ENCODE data around the gene CTNNA2. TPM values are rescaled to one million over a fixed set of nuclear protein-coding genes. Genes with fewer than 3 reads are reported as not detected.

CTNNA2 gene
- total and polyA plus RNA-seq, 5 donors = 0.08 to 0.42 (median 0.11) TPM; not detected in 1

- no peak for ATAC-seq
Observed at GRCh38 chr2:79649531-79649930, 136.7 kb downstream of the CTNNA2 start.

DNA sequence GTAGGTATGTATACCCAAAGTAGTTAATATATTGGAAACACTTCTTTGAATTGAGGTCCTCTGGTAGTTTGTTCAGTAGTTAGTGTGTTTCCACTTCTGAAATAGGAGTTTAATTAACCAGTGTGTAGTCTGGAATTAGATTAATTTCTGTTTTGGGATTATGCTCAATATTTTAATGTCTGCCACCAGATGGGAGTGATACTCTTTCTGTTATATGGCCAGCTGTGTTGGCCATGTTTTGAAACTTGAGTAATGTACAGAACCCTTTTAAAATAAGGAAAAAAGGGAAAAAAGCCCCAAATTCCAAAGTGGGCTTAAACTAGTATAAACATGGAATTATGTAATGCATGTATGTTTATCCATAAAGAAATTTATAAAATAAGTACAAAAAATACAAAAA lies 147.7 kb downstream of the CTNNA2 start:
- H3K4me1 ChIP-seq (ENCODE audit: control insufficient read depth, insufficient read depth, low read length) = no peaks in the 10 kb centered on the region
- H3K27ac ChIP-seq (ENCODE audit: low read length) = no peak overlapping the region
- ATAC-seq (no peak), DNase-seq (no peak)
- H3K4me3 ChIP-seq (ENCODE audit: low read length) = no peak overlapping the region
- intact Hi-C loops (cut with DNase I) = no loop called here
- H3K27me3 ChIP-seq (ENCODE audit: control insufficient read depth, insufficient read depth) = no peaks in the 10 kb centered on the region
- no peaks in the 10 kb centered on the region for H3K9me3 ChIP-seq (ENCODE audit: control insufficient read depth, low read length)

More at GRCh38 chr2:79649531-79649930, 136.7 kb downstream of the CTNNA2 start:
- Histone ChIP-seq H3K9me3 (ENCODE audit: control insufficient read depth, low read length) (no peaks in the 10 kb centered on the region), H3K27ac (ENCODE audit: low read length) (no peak overlapping the region), H3K4me1 (ENCODE audit: control insufficient read depth, insufficient read depth, low read length) (no peaks in the 10 kb centered on the region), H3K4me3 (ENCODE audit: low read length) (no peak overlapping the region), H3K27me3 (ENCODE audit: control insufficient read depth, insufficient read depth) (no peaks in the 10 kb centered on the region)
- 89% methylated on average over 3 of the region's 3 CpGs for WGBS
- DNase-seq = no peak
- intact Hi-C loops (cut with DNase I) = no loop called here

DNA sequence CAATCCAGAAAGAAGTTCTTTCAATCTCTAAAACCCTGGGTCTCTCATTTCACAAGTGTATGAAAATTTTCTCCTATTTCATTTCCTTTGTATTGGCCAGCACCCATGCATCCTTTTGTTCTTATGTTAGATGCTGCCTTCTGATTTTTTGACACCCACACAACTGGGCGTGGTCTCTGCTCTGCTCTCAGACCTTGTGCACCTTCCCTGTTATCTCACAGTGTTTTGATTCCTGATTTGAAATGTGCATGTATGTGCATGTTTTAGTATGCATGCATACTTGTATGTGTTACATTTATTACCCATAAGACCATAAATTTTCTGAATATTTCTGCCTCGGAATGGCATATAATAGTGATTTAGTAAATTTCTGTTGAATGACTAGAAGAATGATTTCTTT lies 152.2 kb downstream of the CTNNA2 start:
- DNase-seq = no peak
- no peaks in the 10 kb centered on the region for H3K27me3 ChIP-seq (ENCODE audit: control insufficient read depth, insufficient read depth)
- no peaks in the 10 kb centered on the region for H3K4me1 ChIP-seq (ENCODE audit: control insufficient read depth, insufficient read depth, low read length)
- ATAC-seq = no peak
- no peak overlapping the region for H3K4me3 ChIP-seq (ENCODE audit: low read length)
- H3K9me3 ChIP-seq (ENCODE audit: control insufficient read depth, low read length) = no peaks in the 10 kb centered on the region
- 82% methylated on average over 2 of the region's 2 CpGs for WGBS
- H3K27ac ChIP-seq (ENCODE audit: low read length) = no peak overlapping the region
- intact Hi-C loops (cut with DNase I) = no loop called here

GRCh38 chr2:79666430-79666829 lies 153.6 kb downstream of the CTNNA2 start:
- intact Hi-C loops (cut with DNase I) = no loop called here
- Histone ChIP-seq H3K27me3 (ENCODE audit: control insufficient read depth, insufficient read depth) (no peaks in the 10 kb centered on the region), H3K9me3 (ENCODE audit: control insufficient read depth, low read length) (no peaks in the 10 kb centered on the region), H3K4me3 (ENCODE audit: low read length) (no peak overlapping the region), H3K4me1 (ENCODE audit: control insufficient read depth, insufficient read depth, low read length) (no peaks in the 10 kb centered on the region), H3K27ac (ENCODE audit: low read length) (no peak overlapping the region)
- 54% methylated on average over 4 of the region's 4 CpGs for WGBS
- DNase-seq (no peak), ATAC-seq (no peak)

- intact Hi-C loops (cut with DNase I) = no loop called here
- peak in 1 of 3 donors; percentile 37 for DNase-seq
- Histone ChIP-seq H3K4me1 (ENCODE audit: control insufficient read depth, insufficient read depth, low read length) (no peaks in the 10 kb centered on the region), H3K4me3 (ENCODE audit: low read length) (no peak overlapping the region), H3K9me3 (ENCODE audit: control insufficient read depth, low read length) (no peaks in the 10 kb centered on the region), H3K27ac (ENCODE audit: low read length) (no peak overlapping the region), H3K27me3 (ENCODE audit: control insufficient read depth, insufficient read depth) (no peaks in the 10 kb centered on the region)
- 79% methylated on average over 5 of the region's 5 CpGs for WGBS
- no peak for ATAC-seq
Observed at GRCh38 chr2:79669714-79670113, 156.9 kb downstream of the CTNNA2 start.

- no peak overlapping the region for H3K27ac ChIP-seq (ENCODE audit: low read length)
- DNase-seq = peak in 1 of 3 donors; percentile 46
- intact Hi-C loops (cut with DNase I) = no loop called here
- 81% methylated on average over 11 of the region's 11 CpGs for WGBS
- H3K27me3 ChIP-seq (ENCODE audit: control insufficient read depth, insufficient read depth) = no peaks in the 10 kb centered on the region
- no peaks in the 10 kb centered on the region for H3K9me3 ChIP-seq (ENCODE audit: control insufficient read depth, low read length)
- no peak overlapping the region for H3K4me3 ChIP-seq (ENCODE audit: low read length)
- H3K4me1 ChIP-seq (ENCODE audit: control insufficient read depth, insufficient read depth, low read length) = no peaks in the 10 kb centered on the region
- ATAC-seq = no peak
Observed at GRCh38 chr2:79670198-79670597, 157.3 kb downstream of the CTNNA2 start.

DNA sequence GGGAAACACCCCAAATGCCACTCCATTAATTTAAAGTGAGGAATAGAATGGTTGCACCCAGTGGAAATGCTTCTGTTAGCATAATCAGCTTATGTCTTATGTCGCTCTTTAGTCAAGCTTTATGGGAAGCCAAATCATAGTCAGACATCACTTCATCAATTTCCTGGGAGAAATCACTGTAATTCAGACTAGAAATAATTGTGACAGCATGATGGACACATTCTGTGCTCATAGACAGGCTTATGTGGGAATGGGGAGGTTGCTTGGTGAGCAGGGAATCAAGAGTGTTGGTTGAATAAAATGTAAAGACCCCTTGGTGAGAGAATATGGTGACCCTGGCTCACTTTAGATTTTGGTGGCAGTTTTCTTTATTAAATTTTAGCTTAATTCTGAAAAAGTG lies 174.0 kb downstream of the CTNNA2 start:
- no peak for ATAC-seq
- no peak overlapping the region for H3K4me3 ChIP-seq (ENCODE audit: low read length)
- no peaks in the 10 kb centered on the region for H3K4me1 ChIP-seq (ENCODE audit: control insufficient read depth, insufficient read depth, low read length)
- no peaks in the 10 kb centered on the region for H3K27me3 ChIP-seq (ENCODE audit: control insufficient read depth, insufficient read depth)
- 88% methylated on average over 1 of the region's 1 CpG for WGBS
- H3K27ac ChIP-seq (ENCODE audit: low read length) = no peak overlapping the region
- intact Hi-C loops (cut with DNase I) = no loop called here
- H3K9me3 ChIP-seq (ENCODE audit: control insufficient read depth, low read length) = no peaks in the 10 kb centered on the region
- no peak for DNase-seq

DNA sequence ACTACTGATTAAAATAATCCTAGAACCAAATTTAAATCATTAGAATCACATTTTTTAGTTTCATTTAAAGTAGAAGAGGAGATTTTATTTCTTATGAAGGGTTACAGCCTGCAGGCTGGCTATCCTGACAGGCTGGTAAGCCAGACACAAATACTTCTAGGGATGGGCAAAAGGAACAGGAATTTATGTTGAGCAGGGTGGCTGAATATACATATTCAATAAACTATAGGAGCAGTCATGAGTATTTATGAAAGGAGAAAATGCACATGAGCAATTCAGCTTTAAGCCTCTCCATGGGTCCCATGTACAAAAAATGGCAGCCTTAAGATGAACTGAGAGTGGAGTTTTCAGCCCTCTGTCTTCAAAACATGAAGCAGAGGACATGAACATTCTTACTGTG lies 182.4 kb downstream of the CTNNA2 start:
- no peak overlapping the region for H3K4me3 ChIP-seq (ENCODE audit: low read length)
- no peaks in the 10 kb centered on the region for H3K9me3 ChIP-seq (ENCODE audit: control insufficient read depth, low read length)
- H3K4me1 ChIP-seq (ENCODE audit: control insufficient read depth, insufficient read depth, low read length) = no peaks in the 10 kb centered on the region
- no peaks in the 10 kb centered on the region for H3K27me3 ChIP-seq (ENCODE audit: control insufficient read depth, insufficient read depth)
- intact Hi-C loops (cut with DNase I) = no loop called here
- no peak overlapping the region for H3K27ac ChIP-seq (ENCODE audit: low read length)
- no peak for DNase-seq
- no peak for ATAC-seq

GRCh38 chr2:79697200-79697599 lies 184.3 kb downstream of the CTNNA2 start:
- H3K4me1 ChIP-seq (ENCODE audit: control insufficient read depth, insufficient read depth, low read length) = no peaks in the 10 kb centered on the region
- intact Hi-C loops (cut with DNase I) = no loop called here
- WGBS = 71% methylated on average over 2 of the region's 2 CpGs
- ATAC-seq (no peak), DNase-seq (no peak)
- H3K9me3 ChIP-seq (ENCODE audit: control insufficient read depth, low read length) = no peaks in the 10 kb centered on the region
- no peaks in the 10 kb centered on the region for H3K27me3 ChIP-seq (ENCODE audit: control insufficient read depth, insufficient read depth)
- H3K4me3 ChIP-seq (ENCODE audit: low read length) = no peak overlapping the region
- H3K27ac ChIP-seq (ENCODE audit: low read length) = no peak overlapping the region

DNA sequence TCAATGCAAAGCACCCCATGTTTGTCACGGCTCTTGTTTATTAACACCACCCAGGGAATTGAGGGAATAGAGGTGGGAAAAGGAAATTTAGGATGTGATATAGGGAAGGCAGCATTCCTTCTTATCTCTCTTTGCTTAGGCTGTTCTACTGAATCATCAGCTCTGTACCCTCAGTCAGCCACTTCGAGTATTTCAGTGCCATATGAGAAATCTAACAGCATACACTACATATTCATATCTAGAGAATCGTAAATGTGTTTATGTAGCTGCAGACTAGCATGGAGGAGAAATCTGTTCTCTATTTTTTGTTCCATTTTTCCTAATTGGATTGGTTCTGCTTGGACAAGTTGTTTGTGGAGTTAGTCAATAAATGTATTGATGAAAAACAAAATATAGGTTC lies 187.8 kb downstream of the CTNNA2 start:
- Histone ChIP-seq H3K27ac (ENCODE audit: low read length) (no peak overlapping the region), H3K4me1 (ENCODE audit: control insufficient read depth, insufficient read depth, low read length) (no peaks in the 10 kb centered on the region), H3K4me3 (ENCODE audit: low read length) (no peak overlapping the region), H3K27me3 (ENCODE audit: control insufficient read depth, insufficient read depth) (no peaks in the 10 kb centered on the region), H3K9me3 (ENCODE audit: control insufficient read depth, low read length) (no peaks in the 10 kb centered on the region)
- no peak for DNase-seq
- WGBS = 60% methylated on average over 3 of the region's 3 CpGs
- intact Hi-C loops (cut with DNase I) = no loop called here
- no peak for ATAC-seq

- no peaks in the 10 kb centered on the region for H3K4me1 ChIP-seq (ENCODE audit: control insufficient read depth, insufficient read depth, low read length)
- ATAC-seq (no peak), DNase-seq (no peak)
- intact Hi-C loops (cut with DNase I) = no loop called here
- no peak overlapping the region for H3K4me3 ChIP-seq (ENCODE audit: low read length)
- H3K9me3 ChIP-seq (ENCODE audit: control insufficient read depth, low read length) = no peaks in the 10 kb centered on the region
- no peaks in the 10 kb centered on the region for H3K27me3 ChIP-seq (ENCODE audit: control insufficient read depth, insufficient read depth)
- WGBS = 47% methylated on average over 1 of the region's 1 CpG
- no peak overlapping the region for H3K27ac ChIP-seq (ENCODE audit: low read length)
Observed at GRCh38 chr2:79702905-79703304, 190.1 kb downstream of the CTNNA2 start.

- H3K27me3 ChIP-seq (ENCODE audit: control insufficient read depth, insufficient read depth) = no peaks in the 10 kb centered on the region
- H3K4me3 ChIP-seq (ENCODE audit: low read length) = no peak overlapping the region
- H3K27ac ChIP-seq (ENCODE audit: low read length) = no peak overlapping the region
- no peaks in the 10 kb centered on the region for H3K9me3 ChIP-seq (ENCODE audit: control insufficient read depth, low read length)
- DNase-seq = no peak
- intact Hi-C loops (cut with DNase I) = no loop called here
- ATAC-seq = no peak
- H3K4me1 ChIP-seq (ENCODE audit: control insufficient read depth, insufficient read depth, low read length) = no peaks in the 10 kb centered on the region
Observed at GRCh38 chr2:79711098-79711497, 198.2 kb downstream of the CTNNA2 start.
